Superior temporal gyrus (tissue), 1 donor: ENCODE results near the gene SOX8.
"Not testable (repeated sequence)": the region's sequence is repeated elsewhere in the genome, so short reads cannot be mapped to it uniquely, and the experiment has no call there.

Experiments
- DNase-seq: peaks from one replicate; pipeline ENCODE4 v3.0.0-alpha.2; 2016; ENCODE audit errors: extremely low spot score

Gene SOX8

DNA sequence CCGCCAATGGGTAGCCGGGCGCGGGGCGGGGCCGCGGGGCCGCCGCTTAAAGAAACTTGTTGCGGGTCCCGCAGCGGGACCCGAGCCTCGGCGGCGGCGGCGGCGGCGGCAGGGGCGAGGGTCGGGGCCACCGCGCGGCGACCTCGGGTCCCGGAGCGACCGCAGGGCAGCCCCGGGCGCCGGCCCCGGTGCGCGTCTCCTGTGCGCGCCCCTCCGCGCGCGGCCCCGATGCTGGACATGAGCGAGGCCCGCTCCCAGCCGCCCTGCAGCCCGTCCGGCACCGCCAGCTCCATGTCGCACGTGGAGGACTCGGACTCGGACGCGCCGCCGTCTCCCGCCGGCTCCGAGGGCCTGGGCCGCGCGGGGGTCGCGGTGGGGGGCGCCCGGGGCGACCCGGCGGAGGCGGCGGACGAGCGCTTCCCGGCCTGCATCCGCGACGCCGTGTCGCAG is at the start of gene SOX8:
Gene SOX8 (plus strand): TSS at position 76 of the 450 bp plus-strand sequence. CDS start 153 bp downstream, at position 229.
- no peak for DNase-seq

DNA sequence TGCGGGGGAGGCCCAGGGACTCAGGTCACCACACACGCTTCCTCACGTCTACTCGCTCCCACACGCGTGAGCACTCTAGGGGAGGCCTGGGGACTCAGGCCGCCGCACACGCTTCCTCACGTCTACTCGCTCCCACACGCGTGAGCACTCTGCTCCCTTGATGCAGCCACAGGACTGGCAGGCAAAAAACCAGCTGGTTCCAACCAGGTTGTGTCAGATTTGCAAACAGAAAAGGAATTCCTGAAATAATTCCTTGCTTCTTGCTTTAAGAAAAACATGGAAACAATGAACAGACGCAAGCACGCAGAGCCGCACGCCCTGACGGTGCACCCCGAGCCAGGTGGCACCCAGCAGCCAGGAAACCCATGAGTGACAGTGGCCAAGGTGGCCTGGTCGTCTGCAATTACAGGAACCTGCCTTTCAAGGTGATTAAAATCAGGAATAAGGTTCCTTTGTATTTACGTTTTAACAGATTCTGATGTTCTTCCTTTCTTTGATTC is 48.7 kb upstream of the SOX8 start:
- no peak for DNase-seq

DNA sequence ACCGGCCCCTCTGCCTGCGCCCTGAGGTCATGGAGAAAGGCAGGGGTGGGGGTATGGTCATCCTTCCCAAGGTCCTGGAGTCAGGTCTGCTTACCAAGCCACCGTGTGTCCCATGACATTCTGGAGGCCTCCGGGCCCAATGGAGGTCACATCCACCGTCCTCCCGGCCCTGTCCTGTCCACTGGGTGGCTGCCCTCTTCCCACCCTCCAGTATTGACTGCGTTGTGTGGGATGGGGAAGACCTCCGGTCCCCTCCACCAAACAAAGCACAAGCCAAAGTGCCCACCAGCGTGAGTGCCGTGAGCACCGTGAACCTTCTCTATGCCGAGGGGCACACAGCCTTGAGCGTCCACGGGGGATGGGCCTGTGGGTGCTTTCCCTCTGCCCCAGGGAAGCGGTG is 48.0 kb upstream of the SOX8 start:
- no peak for DNase-seq

DNA sequence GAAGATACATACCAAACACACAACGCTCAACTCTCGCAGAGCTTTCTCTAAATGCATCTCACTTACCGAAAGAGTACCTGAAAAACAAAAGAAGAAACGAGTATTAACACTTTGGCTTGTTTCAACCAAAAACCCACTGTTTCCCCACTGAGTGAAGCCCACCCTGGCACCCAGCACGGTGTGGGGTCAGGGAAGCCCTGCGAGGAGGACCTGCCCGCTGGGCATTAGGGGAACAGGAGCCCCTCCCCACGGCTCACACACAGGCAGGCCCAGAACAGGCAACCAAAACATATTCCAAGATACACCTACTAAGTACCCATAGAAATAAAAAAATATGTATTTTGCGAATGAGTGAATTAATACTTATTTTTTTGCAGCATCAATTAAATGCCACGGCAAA is 47.4 kb upstream of the SOX8 start:
- no peak for DNase-seq

DNA sequence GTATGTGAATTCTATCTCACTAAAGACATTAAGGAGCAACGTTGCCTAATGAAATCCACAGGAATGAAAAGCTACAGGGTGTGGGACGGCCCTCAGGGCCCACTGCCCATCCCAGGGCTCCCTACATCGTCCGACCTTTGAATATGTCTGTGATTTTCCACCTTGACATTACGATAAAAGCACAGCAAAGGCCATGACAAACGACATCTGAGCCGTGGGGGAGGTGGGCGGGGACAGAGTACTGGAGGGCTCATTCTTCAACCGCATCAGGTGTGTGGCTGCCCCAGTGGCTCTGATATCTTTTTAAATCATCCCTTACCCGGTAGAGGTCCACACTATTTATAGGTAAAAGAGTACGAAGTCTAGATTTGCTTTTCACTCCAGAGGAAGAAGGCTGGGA is 45.9 kb upstream of the SOX8 start:
- DNase-seq = no peak

DNA sequence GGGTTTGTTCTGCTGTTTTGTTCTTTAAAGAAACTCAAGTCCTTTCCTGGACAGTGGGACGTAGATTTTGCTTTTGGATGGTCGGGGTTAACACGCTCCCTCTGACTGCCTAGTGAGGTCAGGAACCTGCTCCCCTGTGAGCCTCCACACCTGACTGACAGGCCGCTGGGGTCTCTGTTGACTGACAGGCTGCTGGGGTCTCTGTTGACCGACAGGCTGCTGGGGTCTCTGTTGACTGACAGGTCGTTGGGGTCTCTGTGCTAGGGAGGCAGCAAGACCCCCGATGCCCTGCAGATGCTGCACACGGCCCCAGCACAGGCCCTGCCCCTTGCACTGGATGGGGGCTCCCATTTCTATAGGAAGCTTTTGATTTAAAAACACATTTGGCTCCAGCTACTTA is 44.3 kb upstream of the SOX8 start:
- no peak for DNase-seq

DNA sequence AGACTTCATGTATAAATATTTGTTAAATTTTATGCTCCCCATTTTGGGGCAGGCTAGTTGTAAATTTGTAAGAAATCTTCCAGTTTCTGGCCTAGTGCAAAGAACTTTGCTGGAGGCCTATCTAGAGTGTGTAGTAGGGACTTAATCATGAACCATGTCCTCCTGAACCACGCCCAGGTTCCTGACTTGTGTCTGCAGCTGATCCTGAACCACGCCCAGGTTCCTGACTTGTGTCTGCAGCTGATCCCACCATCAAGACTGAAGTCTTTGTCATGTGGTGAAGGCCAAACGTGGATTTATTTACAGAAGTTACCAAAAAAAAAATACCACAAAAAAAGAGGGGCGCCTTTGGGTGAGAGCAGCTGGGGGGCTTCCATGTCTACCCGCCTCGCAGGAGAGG is 43.8 kb upstream of the SOX8 start:
- DNase-seq = no peak

DNA sequence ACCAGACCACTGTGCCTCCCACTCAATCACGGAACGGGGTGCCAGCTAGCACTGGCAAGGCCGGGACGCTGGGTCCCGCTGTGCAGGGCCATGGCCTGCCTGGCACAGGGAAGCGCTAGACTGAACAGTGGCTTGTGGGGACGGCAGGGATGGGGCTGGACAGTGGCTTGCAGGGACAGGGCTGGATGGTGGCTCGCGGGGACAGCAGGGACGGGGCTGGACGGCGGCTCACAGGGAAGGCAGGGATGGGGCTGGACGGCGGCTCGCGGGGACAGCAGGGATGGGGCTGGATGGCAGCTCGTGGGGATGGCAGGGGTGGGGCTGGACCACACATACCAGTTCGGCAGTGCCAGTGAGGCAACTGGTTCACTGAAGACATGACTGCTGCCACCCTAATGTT is 43.4 kb upstream of the SOX8 start:
- DNase-seq = no peak

DNA sequence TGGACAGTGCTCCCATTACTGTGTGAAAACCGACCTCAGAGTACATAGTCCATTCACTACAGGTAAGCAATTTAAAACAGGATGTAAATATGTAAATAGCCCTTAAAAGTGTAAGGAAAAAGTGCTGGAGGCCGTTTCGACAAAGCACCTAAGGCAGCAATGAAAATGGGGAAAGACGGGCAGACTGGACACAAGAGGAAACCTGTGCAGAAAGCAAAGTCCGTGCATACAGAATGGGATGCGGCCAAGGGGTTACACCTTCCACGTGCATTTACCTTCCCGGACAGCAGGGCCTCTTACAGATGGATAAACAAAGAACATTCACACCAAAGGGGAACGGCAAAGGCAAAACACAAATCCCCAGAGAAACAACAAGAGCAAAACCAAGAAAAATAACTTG is 42.8 kb upstream of the SOX8 start:
- no peak for DNase-seq

DNA sequence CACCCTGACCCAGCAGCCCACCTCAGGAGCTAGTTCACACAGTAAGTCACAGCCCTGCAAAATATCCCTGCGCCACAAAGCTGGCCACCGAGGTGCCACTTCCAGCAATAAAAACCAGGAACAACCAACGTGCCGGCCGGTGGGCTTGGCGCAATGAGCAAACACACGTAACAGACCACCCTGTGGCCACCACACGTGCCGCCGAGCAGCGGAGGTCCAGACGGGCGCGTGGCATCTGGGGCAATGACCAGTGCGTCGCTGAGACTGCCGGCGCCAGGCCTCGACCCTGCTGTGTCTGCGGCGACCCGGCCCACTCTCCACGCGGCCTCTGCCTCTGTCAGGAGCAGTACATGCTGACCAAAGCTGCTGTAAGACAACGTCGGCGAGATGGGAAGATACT is 42.3 kb upstream of the SOX8 start:
- no peak for DNase-seq

DNA sequence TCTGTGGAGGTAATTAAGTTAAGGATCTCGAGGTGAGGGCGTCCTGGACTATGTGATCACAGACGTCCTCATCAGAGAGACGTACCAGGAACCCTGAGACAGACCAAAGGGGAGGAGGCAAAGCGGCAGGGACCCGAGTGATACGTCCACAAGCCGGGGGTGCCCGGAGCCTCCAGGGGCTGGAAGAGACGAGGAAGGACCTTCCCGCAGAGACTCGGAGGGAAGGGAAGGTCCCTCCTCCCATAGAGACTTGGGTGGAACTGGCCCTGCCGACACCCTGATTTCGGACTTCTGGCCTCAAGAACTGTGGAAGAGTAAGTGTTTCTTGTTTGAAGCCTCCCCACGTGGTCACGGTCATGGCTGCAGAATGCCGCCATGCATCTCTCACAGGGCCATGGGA is 41.6 kb upstream of the SOX8 start:
- no peak for DNase-seq

DNA sequence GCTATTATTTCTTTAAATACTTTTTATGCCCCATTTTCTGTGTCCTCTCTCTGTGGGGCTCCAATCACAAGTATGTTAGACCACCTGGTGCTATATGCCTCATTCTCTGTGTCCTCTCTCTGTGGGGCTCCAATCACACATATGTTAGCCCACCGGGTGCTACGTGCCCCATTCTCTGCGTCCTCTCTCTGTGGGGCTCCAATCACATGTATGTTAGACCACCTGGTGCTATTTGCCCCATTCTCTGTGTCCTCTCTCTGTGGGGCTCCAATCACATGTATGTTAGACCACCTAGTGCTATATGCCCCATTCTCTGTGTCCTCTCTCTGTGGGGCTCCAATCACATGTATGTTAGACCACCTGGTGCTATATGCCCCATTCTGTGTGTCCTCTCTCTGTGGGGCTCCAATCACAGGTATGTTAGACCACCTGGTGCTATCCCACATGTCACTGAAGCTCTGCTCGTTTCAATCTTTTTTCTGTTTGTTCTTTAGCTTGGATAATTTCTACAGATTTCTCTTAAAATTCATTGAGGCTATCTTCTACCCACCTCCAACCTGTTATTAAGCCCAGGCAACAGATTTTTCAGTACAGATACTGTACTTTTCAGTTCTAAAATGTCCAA is 39.0 kb upstream of the SOX8 start:
- DNase-seq = no peak

DNA sequence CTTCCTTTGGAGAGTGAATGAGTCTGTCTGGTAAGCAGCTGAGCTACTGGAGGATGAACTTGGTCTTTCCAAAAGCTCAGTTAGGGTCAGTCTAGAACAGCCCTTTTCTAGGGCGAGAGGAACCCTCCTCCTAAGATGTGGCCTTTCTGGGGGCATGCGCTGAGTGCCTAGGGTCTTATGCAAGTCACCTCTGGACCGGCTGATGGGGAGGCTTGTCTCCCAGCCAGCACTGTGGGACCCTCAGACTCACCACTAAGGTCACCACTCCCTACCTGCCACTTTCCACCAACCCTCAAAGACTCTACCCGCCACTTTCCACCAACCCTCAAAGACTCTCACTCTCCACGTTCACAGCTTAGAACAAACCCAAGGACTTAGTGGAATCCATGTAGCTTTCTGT is 37.6 kb upstream of the SOX8 start:
- DNase-seq = no peak

DNA sequence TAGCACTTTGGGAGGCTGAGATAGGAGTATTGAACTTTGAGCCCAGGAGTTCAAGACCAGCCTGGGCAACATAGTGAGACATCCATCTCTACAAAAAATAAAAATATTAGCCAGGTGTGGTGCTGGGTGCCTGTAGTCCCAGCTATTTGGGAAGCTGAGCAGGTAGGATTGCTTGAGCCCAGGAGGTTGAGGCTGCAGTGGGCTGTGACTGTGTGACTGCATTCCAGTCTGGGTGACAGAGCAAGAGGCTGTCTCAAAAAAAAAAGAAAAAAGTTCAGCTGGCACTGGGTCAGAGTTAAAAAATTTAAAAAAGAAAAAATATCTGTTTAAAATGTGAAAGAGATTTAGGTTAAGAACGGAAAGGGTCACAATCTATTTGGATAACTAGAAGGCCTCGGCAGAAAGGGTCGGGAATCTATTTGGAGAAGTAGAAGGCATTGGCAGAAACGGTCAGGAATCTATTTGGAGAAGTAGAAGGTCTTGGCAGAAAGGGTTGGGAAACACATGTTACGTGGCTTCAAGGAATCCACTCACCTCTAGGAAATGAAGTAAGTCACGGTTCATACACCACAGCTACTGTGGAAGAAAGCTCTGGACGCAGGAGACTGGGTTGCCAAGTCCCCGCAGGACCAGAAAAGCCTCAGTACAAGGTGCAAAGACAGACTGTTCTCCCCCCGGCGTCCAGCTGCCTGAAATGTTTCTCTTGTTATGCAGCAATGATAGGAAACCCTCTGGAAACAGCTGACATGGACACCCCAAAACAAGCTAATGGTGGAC is 36.1 kb upstream of the SOX8 start:
- no peak for DNase-seq

DNA sequence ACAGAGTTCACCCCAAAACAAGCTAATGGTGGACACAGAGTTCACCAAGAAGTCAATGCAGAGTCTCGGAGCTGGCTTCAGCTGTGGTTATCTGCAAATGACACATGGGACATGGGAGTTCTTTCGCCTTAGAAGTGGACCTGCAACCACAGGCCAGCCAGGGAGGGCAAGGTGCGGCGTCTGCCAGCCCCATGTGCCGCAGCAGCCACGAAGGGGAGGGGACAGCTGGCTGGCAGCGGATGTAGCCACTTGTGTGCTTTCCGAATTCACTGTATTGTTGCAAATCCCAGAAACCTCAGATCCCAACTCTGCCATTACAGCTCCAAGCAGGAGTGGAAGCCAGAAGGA is 35.5 kb upstream of the SOX8 start:
- DNase-seq = no peak

DNA sequence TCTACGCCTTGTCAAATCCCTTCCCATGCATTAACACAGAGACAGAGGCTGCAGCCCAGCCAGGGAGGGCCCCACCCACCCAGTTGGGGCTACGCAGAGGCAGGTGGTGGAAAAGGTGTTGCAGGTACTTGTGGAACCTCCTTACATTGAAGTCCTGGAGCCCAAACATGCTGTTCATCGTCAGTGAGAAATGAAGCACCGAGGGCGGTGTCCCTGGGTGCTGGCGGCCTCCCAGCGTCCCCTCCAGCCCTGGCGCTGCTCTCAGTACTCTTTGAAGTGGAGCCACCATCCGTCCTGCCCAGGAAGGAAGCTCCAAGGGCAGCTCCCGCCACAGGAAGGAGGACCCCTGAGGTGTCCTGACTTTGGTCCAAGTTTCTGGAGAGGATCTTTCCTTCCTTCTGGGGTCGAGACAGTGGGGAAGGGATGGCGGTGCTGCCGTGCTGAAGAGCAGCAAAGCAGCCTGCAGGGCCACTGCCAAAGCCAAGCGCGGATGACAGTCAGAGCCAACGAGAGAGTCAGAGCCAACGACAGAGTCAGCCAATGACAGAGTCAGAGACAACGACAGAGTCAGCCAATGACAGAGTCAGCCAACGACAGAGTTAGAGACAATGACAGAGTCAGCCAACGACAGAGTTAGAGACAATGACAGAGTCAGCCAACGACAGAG is 34.2 kb upstream of the SOX8 start:
- no peak for DNase-seq

DNA sequence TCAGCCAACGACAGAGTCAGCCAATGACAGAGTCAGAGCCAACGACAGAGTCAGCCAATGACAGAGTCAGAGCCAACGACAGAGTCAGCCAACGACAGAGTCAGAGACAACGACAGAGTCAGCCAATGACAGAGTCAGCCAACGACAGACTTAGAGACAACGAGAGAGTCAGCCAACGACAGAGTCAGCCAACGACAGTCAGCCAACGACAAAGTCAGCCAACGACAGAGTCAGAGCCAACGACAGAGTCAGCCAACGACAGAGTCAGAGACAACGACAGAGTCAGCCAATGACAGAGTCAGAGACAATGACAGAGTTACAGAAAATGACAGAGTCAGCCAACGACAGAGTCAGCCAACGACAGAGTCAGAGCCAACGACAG is 33.7 kb upstream of the SOX8 start:
- not testable (repeated sequence) for DNase-seq

DNA sequence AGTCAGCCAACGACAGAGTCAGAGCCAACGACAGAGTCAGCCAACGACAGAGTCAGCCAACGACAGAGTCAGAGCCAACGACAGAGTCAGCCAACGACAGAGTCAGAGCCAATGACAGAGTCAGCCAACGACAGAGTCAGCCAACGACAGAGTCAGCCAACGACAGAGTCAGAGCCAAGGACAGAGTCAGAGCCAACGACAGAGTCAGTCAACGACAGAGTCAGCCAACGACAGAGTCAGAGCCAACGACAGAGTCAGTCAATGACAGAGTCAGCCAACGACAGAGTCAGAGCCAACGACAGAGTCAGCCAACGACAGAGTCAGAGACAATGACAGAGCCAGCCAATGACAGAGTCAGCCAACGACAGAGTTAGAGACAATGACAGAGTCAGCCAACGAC is 32.8 kb upstream of the SOX8 start:
- not testable (repeated sequence) for DNase-seq

DNA sequence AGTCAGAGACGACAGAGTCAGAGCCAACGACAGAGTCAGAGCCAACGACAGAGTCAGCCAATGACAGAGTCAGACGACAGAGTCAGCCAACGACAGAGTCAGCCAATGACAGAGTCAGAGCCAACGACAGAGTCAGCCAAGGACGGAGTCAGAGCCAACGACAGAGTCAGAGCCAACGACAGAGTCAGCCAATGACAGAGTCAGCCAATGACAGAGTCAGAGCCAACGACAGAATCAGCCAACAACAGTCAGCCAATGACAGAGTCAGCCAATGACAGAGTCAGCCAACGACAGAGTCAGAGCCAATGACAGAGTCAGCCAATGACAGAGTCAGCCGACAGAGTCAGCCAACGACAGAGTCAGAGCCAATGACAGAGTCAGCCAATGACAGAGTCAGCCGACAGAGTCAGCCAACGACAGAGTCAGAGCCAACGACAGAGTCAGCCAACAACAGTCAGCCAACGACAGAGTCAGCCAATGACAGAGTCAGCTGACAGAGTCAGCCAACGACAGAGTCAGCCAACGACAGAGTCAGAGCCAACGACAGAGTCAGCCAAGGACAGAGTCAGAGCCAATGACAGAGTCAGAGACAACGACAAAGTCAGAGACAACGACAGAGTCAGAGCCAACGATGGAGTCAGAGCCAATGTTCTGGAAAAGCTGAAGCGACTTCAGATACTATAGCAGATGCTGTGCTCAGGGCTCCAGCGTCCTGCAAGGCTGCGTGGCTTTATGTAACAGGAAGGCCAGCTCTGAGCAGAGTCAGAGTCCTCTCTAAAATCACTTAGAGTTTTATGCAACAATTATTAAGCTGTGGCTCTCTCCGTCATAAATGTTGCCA is 30.6 kb upstream of the SOX8 start:
- peak; percentile 18 for DNase-seq

DNA sequence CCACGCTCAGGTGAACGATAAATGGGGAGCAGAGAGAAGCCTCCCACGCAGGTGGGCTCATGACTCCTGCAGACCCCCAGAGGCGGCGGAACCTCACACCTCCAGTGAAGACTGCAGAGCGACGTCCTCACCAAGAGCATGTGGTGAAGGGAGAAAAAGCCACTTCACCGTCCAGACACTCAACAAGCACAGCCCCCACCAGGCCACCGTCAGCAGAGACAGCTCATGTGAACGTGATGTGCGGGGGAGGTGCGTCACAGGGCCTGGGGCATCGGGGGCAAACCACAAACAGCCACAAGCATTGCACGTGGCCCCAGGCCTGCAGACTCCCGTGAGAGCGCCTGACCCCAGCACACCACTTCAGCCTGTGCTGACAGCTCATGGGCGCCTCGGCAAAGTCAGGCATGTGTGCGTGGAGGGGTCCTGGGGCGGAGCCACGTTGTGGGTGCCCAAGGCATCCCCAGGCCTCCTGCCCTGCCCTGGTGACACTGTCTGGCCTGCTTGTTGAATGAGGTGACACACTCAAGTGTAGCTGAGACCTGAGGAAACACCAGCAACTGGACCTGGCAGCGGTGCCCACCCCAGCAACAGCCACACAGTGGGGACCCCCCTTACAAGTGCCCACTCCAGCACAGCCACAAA is 29.8 kb upstream of the SOX8 start:
- no peak for DNase-seq

DNA sequence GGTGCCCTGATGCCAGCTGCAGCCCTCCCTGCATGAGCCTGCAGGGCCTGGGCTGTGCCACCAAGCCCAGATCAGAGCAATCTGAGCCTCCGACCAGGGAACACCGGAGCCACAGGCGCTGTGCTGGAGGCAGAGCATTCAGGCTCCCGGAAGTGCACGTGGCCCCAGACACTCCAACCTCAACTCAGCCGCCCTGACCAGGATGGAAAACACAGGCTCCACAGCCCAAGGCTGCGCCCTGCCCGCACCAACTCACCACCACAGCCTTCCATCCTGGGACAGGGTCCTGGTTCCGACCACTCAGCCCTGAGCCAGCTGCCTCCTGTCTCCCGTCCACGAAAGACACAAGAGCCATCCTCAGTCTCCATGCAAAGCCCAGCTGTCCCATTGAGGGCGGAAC is 29.2 kb upstream of the SOX8 start:
- no peak for DNase-seq

DNA sequence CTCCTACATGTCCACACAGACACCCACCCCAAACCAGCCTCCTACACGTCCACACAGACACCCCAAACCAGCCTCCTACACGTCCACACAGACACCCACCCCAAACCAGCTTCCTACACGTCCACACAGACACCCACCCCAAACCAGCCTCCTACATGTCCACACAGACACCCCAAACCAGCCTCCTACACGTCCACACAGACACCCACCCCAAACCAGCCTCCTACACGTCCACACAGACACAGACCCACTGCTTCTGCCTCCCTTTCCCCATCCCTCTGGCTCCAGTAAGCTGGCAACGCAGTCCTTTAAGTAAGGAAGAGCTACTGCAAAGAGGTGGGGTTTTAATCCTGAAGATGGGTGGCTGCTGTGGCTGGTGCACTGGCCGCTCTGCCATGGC is 27.8 kb upstream of the SOX8 start:
- DNase-seq = not testable (repeated sequence)
